Transverse colon (tissue), 3 donors: ENCODE data around the gene NCAN.

Source experiments
- EP300 ChIP-seq: sonication (generic); formaldehyde crosslinking; IDR thresholded peaks from one replicate; pipeline ENCODE4 v1.6.1; 2017; ENCODE audit warnings: antibody characterized with exemption, low read depth
- TF ChIP-seq, protein P1 (sequence below), 5 experiments: fragments of 200-600 bp in 3 of 5; fragments of 450-650 bp in 2 of 5; sonication (generic) in 3 of 5; IDR thresholded peaks; 1 replicate in 2 of 5; 2 replicates in 3 of 5; pipeline ENCODE4 v1.5.1; 2016 to 2017; ENCODE audit warnings: antibody characterized with exemption in 5 of 5, inconsistent platforms in 3 of 5, mild to moderate bottlenecking in 2 of 5, moderate library complexity in 1 of 5

- TF ChIP-seq, protein P1, sequence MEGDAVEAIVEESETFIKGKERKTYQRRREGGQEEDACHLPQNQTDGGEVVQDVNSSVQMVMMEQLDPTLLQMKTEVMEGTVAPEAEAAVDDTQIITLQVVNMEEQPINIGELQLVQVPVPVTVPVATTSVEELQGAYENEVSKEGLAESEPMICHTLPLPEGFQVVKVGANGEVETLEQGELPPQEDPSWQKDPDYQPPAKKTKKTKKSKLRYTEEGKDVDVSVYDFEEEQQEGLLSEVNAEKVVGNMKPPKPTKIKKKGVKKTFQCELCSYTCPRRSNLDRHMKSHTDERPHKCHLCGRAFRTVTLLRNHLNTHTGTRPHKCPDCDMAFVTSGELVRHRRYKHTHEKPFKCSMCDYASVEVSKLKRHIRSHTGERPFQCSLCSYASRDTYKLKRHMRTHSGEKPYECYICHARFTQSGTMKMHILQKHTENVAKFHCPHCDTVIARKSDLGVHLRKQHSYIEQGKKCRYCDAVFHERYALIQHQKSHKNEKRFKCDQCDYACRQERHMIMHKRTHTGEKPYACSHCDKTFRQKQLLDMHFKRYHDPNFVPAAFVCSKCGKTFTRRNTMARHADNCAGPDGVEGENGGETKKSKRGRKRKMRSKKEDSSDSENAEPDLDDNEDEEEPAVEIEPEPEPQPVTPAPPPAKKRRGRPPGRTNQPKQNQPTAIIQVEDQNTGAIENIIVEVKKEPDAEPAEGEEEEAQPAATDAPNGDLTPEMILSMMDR (IDR thresholded peaks at IDR 0.05), result no peak
- TF ChIP-seq EP300, result no peak
These were observed 58.4 kb downstream of the NCAN start for GRCh38 chr19:19269952-19270694.
